PC-9 (cell line): Measurements from ENCODE around the gene PHC1.

Experiments used
- CTCF ChIP-seq: fragments of 200-600 bp; sonication (generic); conservative IDR thresholded peaks from 2 replicates; pipeline ENCODE4 v1.6.1; 2017; ENCODE audit warnings: mixed run types, antibody characterized with exemption, mild to moderate bottlenecking, moderate library complexity
- EZH2 ChIP-seq: fragments of 200-600 bp; sonication (generic); IDR thresholded peaks from 2 replicates; pipeline ENCODE4 v1.8.0; 2017; ENCODE audit warnings: antibody characterized with exemption, low read depth

- TF ChIP-seq CTCF (no peak), EZH2 (no peak)
These were observed 9.6 kb upstream of the PHC1 start for GRCh38 chr12:8904665-8905064.
